Uterus (tissue), 4 donors: ENCODE data around the gene GRID2. TPM values are rescaled to one million over a fixed set of nuclear protein-coding genes. Genes with fewer than 3 reads are reported as not detected.

Experiments
- DNase-seq, 2 donors: peaks; one replicate each; pipeline ENCODE4 v3.0.0-alpha.2; 2019 to 2020
- H3K27ac ChIP-seq, 2 donors: fragments of 200-600 bp; sonication (generic); 1 replicate in 1 of 2; 2 replicates in 1 of 2; pipeline ENCODE4 v1.5.1; 2016 to 2018
- H3K27me3 ChIP-seq, 2 donors: fragments of 200-600 bp; sonication (generic); one replicate each; pipeline ENCODE4 v1.5.1; 2018 to 2019; ENCODE audit warnings: control low read depth in 1 of 2
- H3K36me3 ChIP-seq, 2 donors: fragments of 200-600 bp; sonication (generic); one replicate each; pipeline ENCODE4 v1.5.1; 2019; ENCODE audit warnings: control low read depth in 1 of 2
- H3K4me1 ChIP-seq, 2 donors: fragments of 200-600 bp; sonication (generic); one replicate each; pipeline ENCODE4 v1.5.1; 2018 to 2019; ENCODE audit warnings: control low read depth in 1 of 2
- H3K4me3 ChIP-seq, 2 donors: fragments of 200-600 bp; sonication (generic); 1 replicate in 1 of 2; 2 replicates in 1 of 2; pipeline ENCODE4 v1.5.1; 2018 to 2019; ENCODE audit warnings: mild to moderate bottlenecking in 1 of 2
- H3K9me3 ChIP-seq, 2 donors: fragments of 200-600 bp; sonication (generic); one replicate each; pipeline ENCODE4 v1.5.1; 2019; ENCODE audit warnings: control low read depth in 1 of 2
- POLR2A ChIP-seq, 2 donors: fragments of 450-650 bp; IDR thresholded peaks; one replicate each; pipeline ENCODE4 v1.6.1; 2016; ENCODE audit warnings: antibody characterized with exemption in 2 of 2, mild to moderate bottlenecking in 1 of 2, moderate library complexity in 1 of 2
- intact Hi-C: fragments of 100-400 bp; cut with DNase I; formaldehyde crosslinking; loops from one replicate; pipeline ENCODE4 v1.15.1; 2023; ENCODE audit warnings: low total_unique reads
- total RNA-seq, 4 donors: library from RNA; depleted of rRNA in 3 of 4; stranded (reverse); fragments of >200 nt in 3 of 4; gene quantifications; one replicate each; pipeline versions ENCODE4 v1.1.0 to v1.2.4, GENCODE V29; 2014 to 2023
- TF ChIP-seq, protein P1 (sequence below), 4 experiments: fragments of 200-600 bp in 2 of 4; fragments of 450-650 bp in 2 of 4; sonication (generic) in 2 of 4; IDR thresholded peaks; one replicate each; pipeline ENCODE4 v1.5.1; 2016 to 2019; ENCODE audit warnings: antibody characterized with exemption in 4 of 4, mild to moderate bottlenecking in 2 of 4, moderate library complexity in 1 of 4
- donor health status: DM: yes; HTN: yes; CAD: no.

Gene GRID2
- total RNA-seq, 4 donors from 2014 or later: 0.27 to 33.3 (median 0.59) TPM; not detected in 1

DNA sequence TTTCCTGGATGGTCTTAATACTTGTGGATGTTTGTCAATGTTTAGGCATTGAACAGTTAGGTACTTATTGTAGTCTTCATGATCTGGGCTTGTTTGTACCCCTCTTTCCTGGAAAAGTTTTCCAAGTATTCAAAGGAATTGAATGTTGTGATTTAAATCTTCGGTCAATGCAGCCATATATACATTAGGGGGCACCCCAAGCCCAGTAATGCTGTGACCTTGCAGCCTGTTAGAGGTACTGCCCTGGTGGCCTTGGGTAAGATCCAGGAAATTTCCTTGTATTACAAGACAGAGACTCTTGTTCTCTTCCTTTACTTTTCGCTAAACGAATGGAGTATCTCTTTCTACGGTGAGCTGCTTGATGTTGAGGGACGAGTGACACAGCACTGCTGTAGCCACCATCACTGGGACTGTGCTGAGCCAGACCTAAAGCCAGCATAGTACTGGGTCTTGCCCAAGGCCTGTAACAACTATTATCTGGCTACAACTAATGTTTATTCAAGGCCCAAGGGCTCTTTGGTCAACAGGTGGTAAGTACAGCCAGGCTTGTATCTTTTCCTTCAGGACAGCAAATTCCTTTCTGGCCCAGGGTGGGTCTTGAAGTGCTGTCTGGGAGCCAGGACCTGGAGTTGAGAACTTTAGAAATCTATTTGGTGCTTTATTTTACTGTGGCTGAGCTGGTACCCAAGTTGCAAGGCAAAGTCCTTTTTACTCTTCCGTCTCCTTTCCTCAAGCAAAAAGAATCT is 1406.5 kb downstream of the GRID2 start:
- DNase-seq: no peak
- Histone ChIP-seq H3K27me3 (no peaks in the 10 kb centered on the region), H3K36me3 (no peaks in the 10 kb centered on the region), H3K9me3 (no peaks in the 10 kb centered on the region), H3K27ac (no peak overlapping the region), H3K4me1 (no peaks in the 10 kb centered on the region), H3K4me3 (no peak overlapping the region)
- intact Hi-C loops: no loop called here
- TF ChIP-seq, protein P1, sequence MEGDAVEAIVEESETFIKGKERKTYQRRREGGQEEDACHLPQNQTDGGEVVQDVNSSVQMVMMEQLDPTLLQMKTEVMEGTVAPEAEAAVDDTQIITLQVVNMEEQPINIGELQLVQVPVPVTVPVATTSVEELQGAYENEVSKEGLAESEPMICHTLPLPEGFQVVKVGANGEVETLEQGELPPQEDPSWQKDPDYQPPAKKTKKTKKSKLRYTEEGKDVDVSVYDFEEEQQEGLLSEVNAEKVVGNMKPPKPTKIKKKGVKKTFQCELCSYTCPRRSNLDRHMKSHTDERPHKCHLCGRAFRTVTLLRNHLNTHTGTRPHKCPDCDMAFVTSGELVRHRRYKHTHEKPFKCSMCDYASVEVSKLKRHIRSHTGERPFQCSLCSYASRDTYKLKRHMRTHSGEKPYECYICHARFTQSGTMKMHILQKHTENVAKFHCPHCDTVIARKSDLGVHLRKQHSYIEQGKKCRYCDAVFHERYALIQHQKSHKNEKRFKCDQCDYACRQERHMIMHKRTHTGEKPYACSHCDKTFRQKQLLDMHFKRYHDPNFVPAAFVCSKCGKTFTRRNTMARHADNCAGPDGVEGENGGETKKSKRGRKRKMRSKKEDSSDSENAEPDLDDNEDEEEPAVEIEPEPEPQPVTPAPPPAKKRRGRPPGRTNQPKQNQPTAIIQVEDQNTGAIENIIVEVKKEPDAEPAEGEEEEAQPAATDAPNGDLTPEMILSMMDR (IDR thresholded peaks at IDR 0.05): no peak

DNA sequence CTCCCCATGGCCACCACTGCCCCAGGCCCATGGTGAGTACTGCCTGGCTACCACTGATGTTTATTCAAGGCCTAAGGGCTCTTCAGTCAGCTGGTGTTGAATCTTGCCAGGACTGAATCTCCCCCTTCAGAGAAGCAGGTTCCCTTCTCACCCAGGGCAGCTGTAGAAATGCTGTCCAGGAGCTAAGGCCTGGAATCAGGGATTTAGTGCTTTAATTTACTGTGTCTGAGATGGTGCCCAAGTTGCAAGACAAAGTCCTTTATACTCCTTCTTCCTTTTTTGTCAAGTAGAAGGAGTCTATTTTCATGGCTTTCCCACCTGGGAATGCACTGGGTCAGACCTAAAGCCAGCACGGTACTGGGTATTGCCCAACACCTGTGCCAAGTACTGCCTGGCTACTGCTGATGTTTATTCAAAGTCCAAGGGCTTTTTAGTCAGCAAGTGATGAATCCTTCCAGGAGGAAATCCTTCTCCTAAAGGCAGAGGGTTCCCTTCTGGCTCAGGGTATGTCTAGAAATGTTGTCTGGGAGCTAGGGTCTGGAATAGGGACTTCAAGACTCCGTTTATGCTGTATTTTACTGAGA is 1407.2 kb downstream of the GRID2 start:
- intact Hi-C loops: no loop called here
- H3K4me3 ChIP-seq: no peak overlapping the region
- H3K27me3 ChIP-seq: no peaks in the 10 kb centered on the region
- no peaks in the 10 kb centered on the region for H3K9me3 ChIP-seq
- no peak for DNase-seq
- H3K4me1 ChIP-seq: no peaks in the 10 kb centered on the region
- TF ChIP-seq, protein P1 (IDR thresholded peaks at IDR 0.05): no peak
- TF ChIP-seq POLR2A (IDR thresholded peaks at IDR 0.05): no peak
- no peak overlapping the region for H3K27ac ChIP-seq
- no peaks in the 10 kb centered on the region for H3K36me3 ChIP-seq

GRCh38 chr4:93718233-93718632 is 1414.5 kb downstream of the GRID2 start:
- Histone ChIP-seq H3K27ac (no peak overlapping the region), H3K27me3 (no peaks in the 10 kb centered on the region), H3K4me3 (no peak overlapping the region), H3K36me3 (no peaks in the 10 kb centered on the region), H3K4me1 (no peaks in the 10 kb centered on the region), H3K9me3 (no peaks in the 10 kb centered on the region)
- DNase-seq: no peak
- intact Hi-C loops: no loop called here
- no peak for TF ChIP-seq POLR2A (IDR thresholded peaks at IDR 0.05)
- TF ChIP-seq, protein P1 (IDR thresholded peaks at IDR 0.05): no peak

DNA sequence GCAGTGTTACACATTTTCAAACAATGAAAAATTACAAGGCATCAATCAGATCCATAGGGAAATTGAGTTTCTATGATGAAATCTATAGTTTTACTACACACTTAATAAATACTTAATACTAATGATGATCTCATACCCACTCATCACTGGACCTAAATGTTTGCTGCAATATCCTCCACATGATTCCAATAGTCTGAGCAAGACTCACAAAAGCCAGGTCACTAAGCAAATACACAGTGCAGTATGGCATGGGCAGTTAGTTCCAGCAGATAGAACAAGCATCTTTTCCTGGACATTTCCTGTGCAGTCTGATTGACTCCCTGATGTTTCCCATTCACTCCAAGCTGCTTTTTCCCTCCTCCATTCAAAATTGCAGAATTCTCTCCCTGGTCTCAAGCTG is 1415.8 kb downstream of the GRID2 start:
- Histone ChIP-seq H3K9me3 (no peaks in the 10 kb centered on the region), H3K36me3 (no peaks in the 10 kb centered on the region), H3K27me3 (no peaks in the 10 kb centered on the region), H3K27ac (no peak overlapping the region), H3K4me1 (no peaks in the 10 kb centered on the region), H3K4me3 (no peak overlapping the region)
- no peak for TF ChIP-seq POLR2A (IDR thresholded peaks at IDR 0.05)
- DNase-seq: no peak
- intact Hi-C loops: no loop called here

- Histone ChIP-seq H3K27ac (no peak overlapping the region), H3K4me3 (no peak overlapping the region), H3K9me3 (no peaks in the 10 kb centered on the region), H3K36me3 (no peaks in the 10 kb centered on the region), H3K4me1 (no peaks in the 10 kb centered on the region), H3K27me3 (no peaks in the 10 kb centered on the region)
- DNase-seq: no peak
- TF ChIP-seq, protein P1 (IDR thresholded peaks at IDR 0.05): no peak
- no peak for TF ChIP-seq POLR2A (IDR thresholded peaks at IDR 0.05)
- intact Hi-C loops: no loop called here
Observed at GRCh38 chr4:93722446-93722845, 1418.7 kb downstream of the GRID2 start.
